ENCODE results near the gene LCT. TPM values are rescaled to one million over a fixed set of nuclear protein-coding genes. Genes with fewer than 3 reads are reported as not detected.

LCT gene
- total RNA-seq, 1 experiment from 2014 or later: not detected

DNA sequence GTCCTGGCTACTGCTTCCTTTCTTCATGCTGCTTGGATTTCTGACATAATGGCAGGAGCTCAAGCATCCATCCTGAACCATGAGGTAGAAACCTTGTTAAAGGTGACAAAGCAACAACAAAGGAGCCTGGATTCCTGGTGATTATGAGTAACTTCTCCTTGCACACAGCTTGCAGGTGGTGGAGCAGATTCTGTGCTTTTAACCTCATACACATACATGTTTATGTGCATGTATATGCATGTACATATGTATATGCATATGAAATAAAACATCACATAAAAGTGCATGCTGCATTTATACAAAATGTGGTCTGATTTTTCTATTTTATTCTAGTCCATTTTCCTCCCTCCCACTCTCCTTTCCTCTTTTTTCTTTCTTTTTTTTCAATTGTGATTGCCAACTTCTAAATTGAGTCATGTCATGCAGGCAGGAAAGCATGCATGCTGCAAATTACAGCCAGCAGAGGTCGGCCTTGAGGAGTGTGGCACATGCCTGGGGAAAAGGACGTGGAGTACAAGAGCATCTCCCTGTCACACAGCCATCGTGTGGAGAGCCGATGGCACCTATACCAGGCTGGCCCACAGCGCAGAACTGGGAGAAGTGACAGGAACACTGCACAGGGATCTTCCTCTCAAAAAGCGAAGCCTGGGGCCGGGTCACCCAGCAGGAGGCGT lies 17.9 kb downstream of the LCT start:
- ChIA-PET CTCF (no interaction called here), POLR2A (ENCODE audit: unreplicated experiment) (no interaction called here)
- intact Hi-C loops (cut with micrococcal nuclease): no loop called here
- TF ChIP-seq EZH2phosphoT487 (IDR thresholded peaks at IDR 0.05; ENCODE audit: borderline replicate concordance, low read length): no peak
- peak; percentile 61 for TF ChIP-seq CTCF (conservative IDR thresholded peaks at IDR 0.05; ENCODE audit: low read depth, low read length)
- no peak for TF ChIP-seq EZH2 (IDR thresholded peaks at IDR 0.05; ENCODE audit: low read length, unreplicated experiment)
- DNase-seq (peak; percentile 36), ATAC-seq (peak; percentile 67)
- Histone ChIP-seq H3F3A (ENCODE audit: low read length, unreplicated experiment) (no peaks in the 10 kb centered on the region), H3K9me2 (replicated peaks; ENCODE audit: low read length) (no peaks in the 10 kb centered on the region), H3K27ac (ENCODE audit: low read length) (no peak overlapping the region), H3K4me2 (ENCODE audit: low read length) (no peak overlapping the region), H3K9me3 (ENCODE audit: low read length) (no peaks in the 10 kb centered on the region), H3K4me1 (ENCODE audit: insufficient read depth, low read length) (no peaks in the 10 kb centered on the region), H3K36me3 (ENCODE audit: low read depth, low read length) (no peaks in the 10 kb centered on the region), H3K9ac (ENCODE audit: low read length) (no peak overlapping the region), H3K79me2 (ENCODE audit: low read length) (no peaks in the 10 kb centered on the region), H2AFZ (ENCODE audit: low read length) (no peak overlapping the region), H3K4me3 (ENCODE audit: low read length) (no peak overlapping the region), H3K27me3 (ENCODE audit: low read length) (no peaks in the 10 kb centered on the region), H4K20me1 (ENCODE audit: low read length) (no peaks in the 10 kb centered on the region)
- no TSS peak for BruUV-seq (replicated peaks)

DNA sequence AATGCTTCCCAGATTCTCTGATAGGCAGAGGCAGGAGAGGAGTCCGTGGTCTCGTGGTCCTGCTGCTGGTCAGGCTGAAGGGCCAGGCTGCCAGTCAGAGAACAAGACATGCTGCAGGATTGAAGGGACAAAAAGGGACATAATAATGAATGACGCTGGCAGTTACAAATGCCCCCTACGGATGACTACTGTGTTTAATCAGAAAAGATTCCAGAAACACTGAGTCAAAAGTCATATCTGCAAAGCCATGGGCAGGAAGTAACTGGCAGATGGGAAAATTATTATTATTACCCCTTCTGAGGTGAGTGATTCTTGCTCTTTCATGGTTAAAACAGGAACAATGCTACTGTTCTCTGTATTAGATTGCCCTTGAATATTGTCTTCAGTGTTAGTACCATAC lies 19.0 kb downstream of the LCT start:
- DNase-seq: no peak
- H3K9ac ChIP-seq (ENCODE audit: low read length): no peak overlapping the region
- H3K4me1 ChIP-seq (ENCODE audit: insufficient read depth, low read length): no peaks in the 10 kb centered on the region
- no peak; the same call in 1 of the 2 replicates for ATAC-seq
- no peaks in the 10 kb centered on the region for H3K79me2 ChIP-seq (ENCODE audit: low read length)
- H2AFZ ChIP-seq (ENCODE audit: low read length): no peak overlapping the region
- TF ChIP-seq CTCF (conservative IDR thresholded peaks at IDR 0.05; ENCODE audit: low read depth, low read length) (no peak), EZH2 (IDR thresholded peaks at IDR 0.05; ENCODE audit: low read length, unreplicated experiment) (no peak), EZH2phosphoT487 (IDR thresholded peaks at IDR 0.05; ENCODE audit: borderline replicate concordance, low read length) (no peak)
- H3K4me2 ChIP-seq (ENCODE audit: low read length): no peak overlapping the region
- no peaks in the 10 kb centered on the region for H4K20me1 ChIP-seq (ENCODE audit: low read length)
- no peaks in the 10 kb centered on the region for H3K27me3 ChIP-seq (ENCODE audit: low read length)
- no peaks in the 10 kb centered on the region for H3K36me3 ChIP-seq (ENCODE audit: low read depth, low read length)
- intact Hi-C loops (cut with micrococcal nuclease): no loop called here
- BruUV-seq (replicated peaks): no TSS peak
- H3K9me2 ChIP-seq (replicated peaks; ENCODE audit: low read length): no peaks in the 10 kb centered on the region
- H3K9me3 ChIP-seq (ENCODE audit: low read length): no peaks in the 10 kb centered on the region; the same call in 1 of the 2 replicates
- ChIA-PET CTCF (no interaction called here), POLR2A (ENCODE audit: unreplicated experiment) (no interaction called here)
- no peak overlapping the region for H3K4me3 ChIP-seq (ENCODE audit: low read length)
- H3F3A ChIP-seq (ENCODE audit: low read length, unreplicated experiment): no peaks in the 10 kb centered on the region
- no peak overlapping the region for H3K27ac ChIP-seq (ENCODE audit: low read length)

DNA sequence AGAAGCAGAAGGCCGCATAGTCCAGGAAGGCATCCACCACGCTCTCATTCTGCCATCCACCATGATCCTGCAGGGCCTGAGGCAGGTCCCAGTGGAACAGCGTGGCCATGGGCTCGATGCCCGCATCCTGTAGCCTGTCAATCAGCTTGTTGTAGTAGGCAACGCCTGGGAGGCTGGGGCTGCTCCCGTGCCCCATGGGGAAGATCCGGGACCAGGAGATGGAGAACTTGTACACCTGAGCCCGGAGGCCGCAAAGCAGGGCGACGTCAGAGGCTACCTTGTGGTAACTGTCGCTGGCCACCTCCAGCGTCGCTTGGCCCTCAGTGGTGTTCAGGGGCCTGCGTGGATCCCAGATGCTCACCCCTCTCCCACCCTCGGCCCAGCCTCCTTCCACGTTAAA lies 19.5 kb downstream of the LCT start:
- no peak overlapping the region for H3K4me3 ChIP-seq (ENCODE audit: low read length)
- H3K4me2 ChIP-seq (ENCODE audit: low read length): no peak overlapping the region
- H3K79me2 ChIP-seq (ENCODE audit: low read length): no peaks in the 10 kb centered on the region
- H3K27me3 ChIP-seq (ENCODE audit: low read length): no peaks in the 10 kb centered on the region
- H3K4me1 ChIP-seq (ENCODE audit: insufficient read depth, low read length): no peaks in the 10 kb centered on the region
- TF ChIP-seq EZH2phosphoT487 (IDR thresholded peaks at IDR 0.05; ENCODE audit: borderline replicate concordance, low read length) (no peak), CTCF (conservative IDR thresholded peaks at IDR 0.05; ENCODE audit: low read depth, low read length) (no peak), EZH2 (IDR thresholded peaks at IDR 0.05; ENCODE audit: low read length, unreplicated experiment) (no peak)
- no peaks in the 10 kb centered on the region; the same call in 1 of the 2 replicates for H3K9me3 ChIP-seq (ENCODE audit: low read length)
- no peak overlapping the region for H3K9ac ChIP-seq (ENCODE audit: low read length)
- H3K9me2 ChIP-seq (replicated peaks; ENCODE audit: low read length): no peaks in the 10 kb centered on the region
- H3K27ac ChIP-seq (ENCODE audit: low read length): no peak overlapping the region
- H2AFZ ChIP-seq (ENCODE audit: low read length): no peak overlapping the region
- ChIA-PET POLR2A (ENCODE audit: unreplicated experiment) (no interaction called here), CTCF (no interaction called here)
- DNase-seq (no peak), ATAC-seq (no peak)
- no peaks in the 10 kb centered on the region for H4K20me1 ChIP-seq (ENCODE audit: low read length)
- no TSS peak for BruUV-seq (replicated peaks)
- H3K36me3 ChIP-seq (ENCODE audit: low read depth, low read length): no peaks in the 10 kb centered on the region
- H3F3A ChIP-seq (ENCODE audit: low read length, unreplicated experiment): no peaks in the 10 kb centered on the region
- intact Hi-C loops (cut with micrococcal nuclease): no loop called here
